H1 (cell line): ENCODE results near the gene TNFAIP1. TPM values are rescaled to one million over a fixed set of nuclear protein-coding genes. Genes with fewer than 3 reads are reported as not detected.
A peak's percentile ranks its signal among the peaks of the same experiment; 100 is the strongest.

Experiments used
- FOSL1 ChIP-seq: IDR thresholded peaks from 2 replicates; pipeline ENCODE4 v1.6.1; 2011; ENCODE audit warnings: mild to moderate bottlenecking, low read depth, low read length, moderate library complexity; ENCODE audit not compliant: insufficient read depth
- POLR2AphosphoS5 ChIP-seq: IDR thresholded peaks from 2 replicates; pipeline ENCODE4 v1.6.1; 2011; ENCODE audit warnings: low read depth, low read length
- RAD21 ChIP-seq, 2 experiments: IDR thresholded peaks in 1 of 2; conservative IDR thresholded peaks in 1 of 2; 2 replicates each; pipeline ENCODE4 v1.6.1; 2011; ENCODE audit warnings: low read depth in 2 of 2, low read length in 2 of 2, improper control_type of control experiment in 1 of 2, inconsistent platforms in 1 of 2, mild to moderate bottlenecking in 1 of 2, moderate library complexity in 1 of 2
- SIRT6 ChIP-seq: IDR thresholded peaks from one replicate; pipeline ENCODE4 v1.7.1; 2012; ENCODE audit warnings: low read length, inconsistent platforms
- SIX5 ChIP-seq: IDR thresholded peaks from 2 replicates; pipeline ENCODE4 v1.6.1; 2011; ENCODE audit warnings: mild to moderate bottlenecking, low read depth, low read length
- SUZ12 ChIP-seq: fragments of 200-600 bp; sonication (generic); IDR thresholded peaks from 2 replicates; pipeline ENCODE4 v1.6.1; 2012; ENCODE audit warnings: mild to moderate bottlenecking, inconsistent platforms, low read length, moderate library complexity, mixed read lengths
- polyA plus RNA-seq, 7 experiments: library from polyadenylated mRNA; depleted of rRNA in 3 of 7; stranded (reverse) in 5 of 7; unstranded in 2 of 7; fragments of >200 nt in 5 of 7; fragments of 200-250 nt in 2 of 7; gene quantifications; 1 replicate in 5 of 7; 2 replicates in 1 of 7; 4 replicates in 1 of 7; pipeline versions ENCODE4 v1.2.1 to v1.2.3, GENCODE V29; 2011 to 2013; ENCODE audit warnings: missing spikeins in 2 of 7, mixed read lengths in 2 of 7
- total RNA-seq: library from RNA; stranded (reverse); fragmentation: NEBNext Ultra II Directional; extraction: Animal tissue kit (Norgen Biotek cat#: 25700); gene quantifications from 2 replicates; pipeline ENCODE4 v1.2.1, GENCODE V29; 2021

Gene TNFAIP1
- total and polyA plus RNA-seq, 2 of the 8 experiments (the other 6 are each of a cell fraction or from before 2014, with no cell fraction given): 16.9 to 19.5 TPM

- TF ChIP-seq SIRT6 (no peak), FOSL1 (no peak), SIX5 (no peak), POLR2AphosphoS5 (no peak; the same call in 1 of the 2 replicates), RAD21 (IDR thresholded peaks at IDR 0.05 in 1 of 2, conservative IDR thresholded peaks at IDR 0.05 in 1 of 2; ENCODE audit: low read depth in 2 of 2, low read length in 2 of 2) (peak in 1 of 2 experiments; percentile 27; a peak in 2 of 4 replicates), SUZ12 (no peak)
Measured at GRCh38 chr17:28370035-28370743, 34.6 kb downstream of the TNFAIP1 start, which contains the start of gene VTN (continued).
